Measurements from ENCODE around the gene MTX2.
"Not testable (repeated sequence)": the region's sequence is repeated elsewhere in the genome, so short reads cannot be mapped to it uniquely, and the experiment has no call there.

MTX2 gene

GRCh38 chr2:176364273-176364977 is 95.2 kb downstream of the MTX2 start:
- no peak for DNase-seq
- no peak overlapping the region for H3K27ac ChIP-seq
- no peak for TF ChIP-seq CTCF (IDR thresholded peaks at IDR 0.05; ENCODE audit: low read depth, low read length, missing control alignments)
- in situ Hi-C loops (cut with HindIII; ENCODE audit: low pct_ligation_motif_present, low sequenced_read_pairs) = no loop called here
- no peaks in the 10 kb centered on the region for H3K36me3 ChIP-seq (replicated peaks)
- no peaks in the 10 kb centered on the region for H3K27me3 ChIP-seq (replicated peaks)
- no peak overlapping the region for H3K4me3 ChIP-seq (ENCODE audit: low read depth, low read length)

DNA sequence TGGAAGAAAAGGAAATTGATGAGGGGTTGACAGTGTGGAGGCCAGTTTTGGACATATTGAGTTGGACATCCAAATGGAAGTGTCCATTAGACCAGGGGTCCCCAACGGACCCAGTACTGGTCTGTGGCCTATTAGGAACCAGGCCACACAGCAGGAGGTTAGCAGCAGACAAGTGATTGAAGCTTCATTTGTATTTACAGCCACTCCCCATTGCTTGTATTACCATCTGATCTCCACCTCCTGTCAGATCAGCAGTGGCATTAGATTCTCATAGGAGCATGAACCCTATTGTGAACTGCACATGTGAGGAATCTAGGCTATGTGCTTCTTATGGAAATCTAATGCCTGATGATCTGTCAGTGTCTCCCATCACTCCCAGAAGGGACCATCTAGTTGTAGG is 99.1 kb downstream of the MTX2 start:
- no peak overlapping the region for H3K27ac ChIP-seq
- no peak overlapping the region for H3K4me3 ChIP-seq (ENCODE audit: low read depth, low read length)
- H3K36me3 ChIP-seq (replicated peaks) = no peaks in the 10 kb centered on the region
- in situ Hi-C loops (cut with HindIII; ENCODE audit: low pct_ligation_motif_present, low sequenced_read_pairs) = no loop called here
- DNase-seq = no peak
- no peaks in the 10 kb centered on the region for H3K27me3 ChIP-seq (replicated peaks)
- no peak for TF ChIP-seq CTCF (IDR thresholded peaks at IDR 0.05; ENCODE audit: low read depth, low read length, missing control alignments)

DNA sequence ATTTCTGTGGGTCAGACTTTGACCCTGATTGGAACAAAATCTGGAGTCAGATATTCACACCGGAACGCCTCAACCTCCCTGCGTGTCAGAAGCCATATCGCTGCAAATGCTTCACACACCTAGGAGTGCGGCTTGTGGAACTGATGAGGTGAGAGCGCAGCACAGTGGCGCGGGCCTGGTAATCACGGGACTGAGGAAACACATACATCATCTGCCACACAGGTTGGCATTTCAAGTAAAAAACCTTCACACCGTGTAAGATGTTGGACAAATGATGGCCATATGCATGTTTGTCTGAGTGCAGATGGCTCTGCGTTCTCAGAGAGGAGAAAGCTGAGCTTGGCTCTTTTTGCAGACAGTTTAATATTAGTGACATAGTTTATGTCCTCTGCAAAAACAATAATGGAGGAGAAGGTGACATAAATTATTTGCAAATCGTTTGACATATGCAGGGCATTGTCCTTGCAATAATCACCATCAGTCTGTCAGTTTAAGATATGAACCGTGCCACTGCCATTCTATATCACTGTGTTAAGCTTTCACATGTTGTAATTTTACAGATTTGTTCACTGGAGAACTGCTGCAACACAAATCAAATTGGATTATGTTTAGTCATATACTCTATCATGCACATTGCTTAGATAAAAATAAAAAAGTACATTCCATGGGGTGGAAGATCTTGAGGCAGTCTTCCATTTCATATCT is 101.4 kb downstream of the MTX2 start:
- Histone ChIP-seq H3K27me3 (replicated peaks) (no peaks in the 10 kb centered on the region), H3K36me3 (replicated peaks) (no peaks in the 10 kb centered on the region), H3K27ac (no peak overlapping the region), H3K4me3 (ENCODE audit: low read depth, low read length) (no peak overlapping the region)
- DNase-seq = no peak
- TF ChIP-seq CTCF (IDR thresholded peaks at IDR 0.05; ENCODE audit: low read depth, low read length, missing control alignments) = no peak
- in situ Hi-C loops (cut with HindIII; ENCODE audit: low pct_ligation_motif_present, low sequenced_read_pairs) = no loop called here

DNA sequence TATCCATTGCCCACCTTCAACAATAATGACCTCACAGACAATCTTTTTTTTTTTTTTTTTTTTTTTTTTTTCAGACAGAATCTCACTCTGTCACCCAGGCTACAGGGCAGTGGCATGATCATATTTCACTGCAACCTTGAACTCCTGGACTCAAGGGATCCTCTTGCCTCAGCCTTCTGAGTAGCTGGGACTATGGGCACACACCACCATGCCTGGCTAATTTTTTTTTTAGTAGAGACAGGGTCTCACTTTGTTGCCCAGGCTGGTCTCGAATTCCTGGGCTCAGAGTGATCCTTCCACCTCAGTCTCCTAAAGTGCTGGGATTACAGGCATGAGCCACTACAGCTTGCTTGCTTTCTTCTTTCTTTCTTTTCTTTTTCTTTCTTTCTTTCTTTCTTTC is 103.9 kb downstream of the MTX2 start:
- H3K27me3 ChIP-seq (replicated peaks); H3K36me3 ChIP-seq (replicated peaks); in situ Hi-C loops (cut with HindIII; ENCODE audit: low pct_ligation_motif_present, low sequenced_read_pairs); H3K27ac ChIP-seq; H3K4me3 ChIP-seq (ENCODE audit: low read depth, low read length); DNase-seq: not testable (repeated sequence)

- in situ Hi-C loops (cut with HindIII; ENCODE audit: low pct_ligation_motif_present, low sequenced_read_pairs) = no loop called here
- H3K27ac ChIP-seq = no peak overlapping the region
- no peak overlapping the region for H3K4me3 ChIP-seq (ENCODE audit: low read depth, low read length)
- H3K27me3 ChIP-seq (replicated peaks) = no peaks in the 10 kb centered on the region
- H3K36me3 ChIP-seq (replicated peaks) = no peaks in the 10 kb centered on the region
- no peak for DNase-seq
- no peak for TF ChIP-seq CTCF (IDR thresholded peaks at IDR 0.05; ENCODE audit: low read depth, low read length, missing control alignments)
These were observed 109.1 kb downstream of the MTX2 start for GRCh38 chr2:176378323-176378722.

DNA sequence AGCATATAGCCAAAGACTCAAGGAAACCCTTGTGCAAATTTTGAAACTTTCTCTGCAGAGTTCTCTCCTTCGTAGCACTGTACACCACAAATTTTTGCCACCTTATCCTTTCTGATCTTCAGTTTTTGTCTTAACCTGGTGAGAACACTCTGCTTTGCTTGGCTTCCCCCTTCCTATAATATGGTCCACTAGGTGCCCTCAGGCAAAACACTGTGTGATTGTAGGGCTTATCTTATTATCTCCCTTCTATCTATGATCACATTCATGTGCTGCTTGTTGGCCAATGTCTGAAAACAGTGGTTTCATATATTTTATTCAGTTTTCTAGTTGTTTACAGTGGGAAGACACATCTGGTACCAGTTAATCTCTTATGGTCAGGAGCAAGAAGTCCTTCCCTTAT is 111.1 kb downstream of the MTX2 start:
- H3K27me3 ChIP-seq (replicated peaks) = no peaks in the 10 kb centered on the region
- in situ Hi-C loops (cut with HindIII; ENCODE audit: low pct_ligation_motif_present, low sequenced_read_pairs) = no loop called here
- no peak overlapping the region for H3K27ac ChIP-seq
- no peak overlapping the region for H3K4me3 ChIP-seq (ENCODE audit: low read depth, low read length)
- no peak for DNase-seq
- no peak for TF ChIP-seq CTCF (IDR thresholded peaks at IDR 0.05; ENCODE audit: low read depth, low read length, missing control alignments)
- no peaks in the 10 kb centered on the region for H3K36me3 ChIP-seq (replicated peaks)
